Endothelial cell (in vitro differentiated cells): ENCODE data around the gene ESRP2. TPM values are rescaled to one million over a fixed set of nuclear protein-coding genes. Genes with fewer than 3 reads are reported as not detected.

Experiments used
- DNase-seq: peaks from one replicate; pipeline ENCODE4 v3.0.0; 2021; ENCODE audit warnings: low spot score
- H3K27ac Mint-ChIP-seq: one replicate; pipeline ENCODE4 v1.8.0; 2021; ENCODE audit warnings: mixed read lengths, inconsistent platforms; ENCODE audit not compliant: unreplicated experiment
- H3K27me3 Mint-ChIP-seq: one replicate; pipeline ENCODE4 v1.8.0; 2021; ENCODE audit warnings: mild to moderate bottlenecking, moderate library complexity, mixed read lengths, inconsistent platforms; ENCODE audit not compliant: unreplicated experiment
- H3K36me3 Mint-ChIP-seq: one replicate; pipeline ENCODE4 v1.8.0; 2021; ENCODE audit warnings: mild to moderate bottlenecking, low read depth, mixed read lengths, inconsistent platforms; ENCODE audit not compliant: unreplicated experiment
- H3K4me1 Mint-ChIP-seq: one replicate; pipeline ENCODE4 v1.8.0; 2021; ENCODE audit warnings: mild to moderate bottlenecking, mixed read lengths, inconsistent platforms; ENCODE audit not compliant: unreplicated experiment
- H3K4me3 Mint-ChIP-seq: one replicate; pipeline ENCODE4 v1.8.0; 2021; ENCODE audit warnings: mild to moderate bottlenecking, mixed read lengths, inconsistent platforms; ENCODE audit not compliant: unreplicated experiment
- H3K9me3 Mint-ChIP-seq: one replicate; pipeline ENCODE4 v1.8.0; 2021; ENCODE audit warnings: mixed read lengths, inconsistent platforms; ENCODE audit not compliant: unreplicated experiment
- total RNA-seq: library from RNA; stranded (reverse); fragmentation: NEBNext Ultra II Directional; extraction: Animal tissue kit (Norgen Biotek cat#: 25700); gene quantifications from one replicate; pipeline ENCODE4 v1.2.1, GENCODE V29; 2021; ENCODE audit not compliant: unreplicated experiment
- TF ChIP-seq, protein P1 (sequence below): fragments of 200-600 bp; sonication (generic); IDR thresholded peaks from one replicate; pipeline ENCODE4 v1.5.0; 2021; ENCODE audit warnings: antibody characterized with exemption; ENCODE audit not compliant: unreplicated experiment

Gene ESRP2
- total RNA-seq, 1 donor from 2014 or later: 0.64 TPM

DNA sequence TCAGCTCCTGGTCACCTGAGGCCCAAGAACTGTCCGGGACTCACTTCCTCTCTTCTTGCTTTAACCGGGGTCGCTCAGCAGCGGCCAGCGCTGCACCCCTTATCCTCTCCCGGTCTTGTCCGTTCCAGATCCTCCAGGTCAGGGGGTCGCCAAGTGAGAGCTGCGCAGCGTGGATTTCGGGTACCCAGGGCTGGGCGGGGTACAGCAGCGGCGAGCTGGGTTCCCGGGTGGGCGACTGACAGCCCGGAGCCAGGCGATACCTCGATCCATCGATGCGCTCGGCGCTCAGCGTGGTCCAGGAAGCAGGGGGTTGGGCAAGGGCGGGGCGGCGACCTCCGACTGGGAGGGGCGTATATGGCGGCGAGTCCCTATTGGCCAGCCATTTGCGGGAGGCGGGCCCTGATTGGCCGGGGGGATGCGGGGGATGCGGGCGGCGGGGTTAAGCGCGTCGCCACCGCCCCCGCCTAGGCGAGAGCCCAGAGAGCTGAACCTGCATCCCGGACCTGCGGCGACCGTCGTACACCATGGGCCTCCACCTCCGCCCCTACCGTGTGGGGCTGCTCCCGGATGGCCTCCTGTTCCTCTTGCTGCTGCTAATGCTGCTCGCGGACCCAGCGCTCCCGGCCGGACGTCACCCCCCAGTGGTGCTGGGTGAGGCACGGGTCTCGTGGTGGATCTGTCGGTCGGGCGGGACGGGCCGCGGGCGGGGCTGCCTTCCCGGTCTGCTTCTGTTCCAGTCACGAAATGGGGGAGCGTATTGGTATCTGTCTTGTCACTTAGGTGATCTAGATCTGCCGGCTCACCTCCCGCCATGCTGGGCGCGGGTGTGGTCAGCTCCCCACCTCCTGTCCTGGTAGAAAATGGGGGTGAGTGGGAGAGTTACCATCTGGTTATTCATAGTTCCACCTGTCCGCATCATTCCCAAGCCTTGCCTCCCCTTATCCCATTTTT, 9.3 kb upstream of the ESRP2 start, which contains the start of gene PLA2G15:
PLA2G15 (plus strand) TSS at position 471 of the 951 bp plus-strand sequence; CDS start at position 525, 54 bp downstream.
- DNase-seq: peak; percentile 98
- H3K36me3 Mint-ChIP-seq: peaks cover 10% of the 10 kb centered on the region
- peaks cover 11% of the 10 kb centered on the region for H3K4me1 Mint-ChIP-seq
- H3K9me3 Mint-ChIP-seq: no peaks in the 10 kb centered on the region
- TF ChIP-seq, protein P1, sequence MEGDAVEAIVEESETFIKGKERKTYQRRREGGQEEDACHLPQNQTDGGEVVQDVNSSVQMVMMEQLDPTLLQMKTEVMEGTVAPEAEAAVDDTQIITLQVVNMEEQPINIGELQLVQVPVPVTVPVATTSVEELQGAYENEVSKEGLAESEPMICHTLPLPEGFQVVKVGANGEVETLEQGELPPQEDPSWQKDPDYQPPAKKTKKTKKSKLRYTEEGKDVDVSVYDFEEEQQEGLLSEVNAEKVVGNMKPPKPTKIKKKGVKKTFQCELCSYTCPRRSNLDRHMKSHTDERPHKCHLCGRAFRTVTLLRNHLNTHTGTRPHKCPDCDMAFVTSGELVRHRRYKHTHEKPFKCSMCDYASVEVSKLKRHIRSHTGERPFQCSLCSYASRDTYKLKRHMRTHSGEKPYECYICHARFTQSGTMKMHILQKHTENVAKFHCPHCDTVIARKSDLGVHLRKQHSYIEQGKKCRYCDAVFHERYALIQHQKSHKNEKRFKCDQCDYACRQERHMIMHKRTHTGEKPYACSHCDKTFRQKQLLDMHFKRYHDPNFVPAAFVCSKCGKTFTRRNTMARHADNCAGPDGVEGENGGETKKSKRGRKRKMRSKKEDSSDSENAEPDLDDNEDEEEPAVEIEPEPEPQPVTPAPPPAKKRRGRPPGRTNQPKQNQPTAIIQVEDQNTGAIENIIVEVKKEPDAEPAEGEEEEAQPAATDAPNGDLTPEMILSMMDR: no peak
- no peak within 1 kb of the TSS for H3K27ac Mint-ChIP-seq
- peaks cover 16% of the 10 kb centered on the region for H3K27me3 Mint-ChIP-seq
- H3K4me3 Mint-ChIP-seq: peak within 1 kb of the TSS; percentile 98

DNA sequence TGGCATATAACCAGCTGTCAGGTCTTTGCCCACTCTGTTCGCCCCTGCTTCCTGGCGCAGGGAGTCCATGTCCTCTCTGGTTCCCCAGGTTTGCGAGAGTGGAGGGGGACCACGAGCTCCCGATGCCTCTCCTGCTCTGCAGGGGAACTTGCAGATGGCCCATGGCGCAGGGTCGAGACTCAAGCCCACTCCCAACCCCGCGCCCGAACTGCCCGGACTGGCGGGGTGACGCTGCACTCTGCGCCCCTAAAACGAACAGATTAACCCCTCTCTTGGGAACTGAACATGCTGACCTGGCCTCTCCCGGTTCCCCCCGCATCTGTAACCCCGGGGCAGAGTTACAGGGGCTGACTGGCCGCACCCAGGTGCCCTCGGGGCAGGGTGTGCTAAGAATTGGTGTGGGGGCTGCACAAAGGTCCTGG, 8.6 kb upstream of the ESRP2 start:
- H3K4me1 Mint-ChIP-seq: peaks cover 11% of the 10 kb centered on the region
- H3K36me3 Mint-ChIP-seq: peaks cover 10% of the 10 kb centered on the region
- no peak overlapping the region for H3K27ac Mint-ChIP-seq
- no peak for DNase-seq
- H3K27me3 Mint-ChIP-seq: peaks cover 16% of the 10 kb centered on the region
- H3K4me3 Mint-ChIP-seq: peak overlapping the region; percentile 98
- TF ChIP-seq, protein P1: no peak
- H3K9me3 Mint-ChIP-seq: no peaks in the 10 kb centered on the region

DNA sequence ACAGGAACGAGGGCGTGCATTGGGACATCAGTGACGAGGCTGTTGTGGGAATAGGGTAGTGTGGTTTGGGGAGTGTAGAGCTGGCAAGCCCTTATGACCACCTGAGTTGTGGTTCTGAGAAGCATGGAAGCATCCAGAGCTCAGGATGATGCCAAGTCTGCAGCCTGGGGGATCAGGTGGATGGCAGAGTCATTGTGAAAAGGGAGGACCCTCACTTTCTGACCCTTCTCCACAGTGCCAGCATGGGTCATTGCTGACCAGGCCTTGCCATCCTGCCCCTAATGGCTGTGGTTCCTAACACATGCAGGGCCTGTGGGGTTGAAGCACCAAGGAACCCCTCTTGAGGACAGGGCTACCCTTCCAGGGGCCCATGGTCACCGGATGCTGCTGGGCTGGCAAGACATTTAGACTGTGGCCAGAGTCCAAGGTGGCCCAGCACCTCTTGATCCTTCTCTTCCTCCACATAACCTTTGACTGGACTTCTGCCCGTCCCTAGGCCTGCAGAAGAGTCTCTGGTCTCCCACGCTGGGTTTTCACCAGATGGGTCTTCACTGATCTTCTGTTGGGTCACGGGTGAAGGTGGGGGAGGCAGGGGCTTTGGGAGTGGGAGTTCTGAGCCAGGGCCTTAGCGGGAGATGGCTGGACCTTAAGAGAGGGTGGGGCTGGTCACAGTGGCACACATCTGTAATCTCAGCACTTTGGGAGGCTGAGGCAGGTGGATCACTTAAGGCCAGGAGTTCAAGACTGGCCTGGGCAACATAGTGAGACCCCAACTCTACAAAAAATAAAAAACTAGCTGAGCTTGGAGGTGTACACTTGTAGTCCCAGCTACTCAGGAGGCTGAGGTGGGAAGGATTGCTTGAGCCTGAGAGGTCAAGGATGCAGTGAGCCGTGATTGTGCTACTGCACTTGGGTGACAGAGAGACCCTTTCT, 7.3 kb upstream of the ESRP2 start:
- no peak overlapping the region for H3K27ac Mint-ChIP-seq
- H3K27me3 Mint-ChIP-seq: peaks cover 19% of the 10 kb centered on the region
- TF ChIP-seq, protein P1: no peak
- H3K36me3 Mint-ChIP-seq: peaks cover 10% of the 10 kb centered on the region
- no peak for DNase-seq
- peaks cover 11% of the 10 kb centered on the region for H3K4me1 Mint-ChIP-seq
- no peaks in the 10 kb centered on the region for H3K9me3 Mint-ChIP-seq
- no peak overlapping the region for H3K4me3 Mint-ChIP-seq

DNA sequence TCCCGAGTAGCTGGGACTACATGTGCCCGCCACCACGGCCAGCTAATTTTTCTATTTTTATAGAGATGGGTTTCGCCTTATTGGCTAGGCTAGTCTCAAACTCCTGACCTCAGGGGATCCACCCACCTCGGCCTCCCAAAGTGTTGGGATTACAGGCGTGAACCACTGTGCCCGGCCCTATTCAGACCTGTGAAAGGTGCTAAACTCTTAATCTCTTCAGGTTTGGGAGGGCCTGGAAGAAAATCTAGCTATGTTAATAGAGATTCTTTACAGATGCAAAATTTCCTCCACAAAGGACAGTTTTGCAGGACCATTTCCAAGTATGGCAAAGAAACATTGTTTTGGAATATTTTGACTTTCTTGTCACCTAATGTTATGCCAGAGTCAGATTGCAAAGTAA, 6.2 kb upstream of the ESRP2 start:
- Mint-ChIP-seq H3K9me3 (no peaks in the 10 kb centered on the region), H3K4me3 (no peak overlapping the region), H3K27ac (no peak overlapping the region), H3K4me1 (peaks cover 13% of the 10 kb centered on the region), H3K36me3 (peaks cover 10% of the 10 kb centered on the region), H3K27me3 (peaks cover 19% of the 10 kb centered on the region)
- DNase-seq: no peak
- TF ChIP-seq, protein P1: no peak
